HG03354 (cell line): ENCODE results near the gene GNAQ.

Experiments
- ATAC-seq: cut with Tn5 transposase; IDR thresholded peaks from one replicate; pipeline ENCODE4 v1.9.1; 2021; ENCODE audit warnings: mild to moderate bottlenecking; ENCODE audit not compliant: unreplicated experiment, poor library complexity, severe bottlenecking

The GNAQ gene

DNA sequence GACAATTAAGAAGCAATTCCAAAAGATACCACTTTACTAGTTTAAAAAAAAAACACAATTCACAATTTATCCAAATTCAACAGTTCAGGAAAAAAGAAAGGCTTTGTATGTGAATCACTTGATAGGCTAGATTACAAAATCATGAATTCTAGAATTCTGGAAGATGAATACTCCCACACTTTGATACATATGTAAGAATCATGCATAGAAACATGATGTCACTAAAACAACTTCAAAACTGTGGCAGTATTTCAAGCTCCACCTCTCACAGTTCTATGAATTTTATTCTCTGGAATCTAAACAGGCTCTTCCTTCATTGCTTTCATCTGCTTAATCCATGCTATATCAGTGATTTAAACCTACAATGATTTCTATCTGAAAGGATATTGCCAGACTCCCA is 51.0 kb downstream of the GNAQ start:
- no peak for ATAC-seq

- ATAC-seq, result no peak
Observed at GRCh38 chr9:77978086-77978781, 53.4 kb downstream of the GNAQ start.

DNA sequence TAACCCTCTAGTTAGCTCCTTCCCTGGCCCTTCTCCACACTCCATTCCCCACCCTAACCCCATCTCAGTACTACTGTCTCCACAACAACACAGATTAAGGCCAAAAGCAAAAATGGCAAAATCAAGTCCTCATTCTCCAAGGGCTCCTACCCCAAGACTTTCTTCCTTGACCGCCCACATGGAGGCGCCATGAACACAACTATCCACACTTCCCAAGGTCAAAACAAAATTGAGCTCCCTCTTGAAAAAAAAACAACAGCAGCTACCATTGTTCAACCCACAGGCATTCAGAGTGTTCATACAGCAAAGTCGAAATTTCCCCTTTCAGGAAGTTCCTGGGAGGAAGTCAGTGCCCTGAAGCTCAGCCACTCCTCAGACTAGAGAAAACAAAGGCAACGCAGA is 54.4 kb downstream of the GNAQ start:
- ATAC-seq, result no peak

DNA sequence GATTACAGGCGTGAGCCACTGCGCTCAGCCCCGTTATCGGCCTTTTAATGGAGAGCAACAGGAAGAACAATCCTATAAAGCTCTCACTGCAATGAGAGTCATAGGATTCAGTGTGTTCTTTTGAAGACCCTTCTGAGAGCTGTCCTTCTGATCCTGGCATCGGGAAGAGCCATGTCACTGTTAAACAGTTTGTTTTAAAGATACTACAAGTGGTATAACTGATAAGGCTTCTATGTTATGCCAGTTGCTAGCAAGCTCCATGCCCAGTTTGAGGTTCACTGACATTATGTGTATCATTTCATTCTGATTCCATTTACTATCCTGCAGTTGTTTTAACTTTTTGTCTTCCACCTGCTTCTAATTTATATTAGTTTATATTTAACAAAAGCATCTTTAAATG is 55.8 kb downstream of the GNAQ start:
- no peak for ATAC-seq

GRCh38 chr9:77975036-77975435 is 56.6 kb downstream of the GNAQ start:
- no peak for ATAC-seq

- no peak for ATAC-seq
Observed at GRCh38 chr9:77974434-77974833, 57.2 kb downstream of the GNAQ start.

GRCh38 chr9:77969083-77969482 is 62.5 kb downstream of the GNAQ start:
- ATAC-seq, result no peak

GRCh38 chr9:77968506-77968905 is 63.1 kb downstream of the GNAQ start:
- no peak for ATAC-seq

DNA sequence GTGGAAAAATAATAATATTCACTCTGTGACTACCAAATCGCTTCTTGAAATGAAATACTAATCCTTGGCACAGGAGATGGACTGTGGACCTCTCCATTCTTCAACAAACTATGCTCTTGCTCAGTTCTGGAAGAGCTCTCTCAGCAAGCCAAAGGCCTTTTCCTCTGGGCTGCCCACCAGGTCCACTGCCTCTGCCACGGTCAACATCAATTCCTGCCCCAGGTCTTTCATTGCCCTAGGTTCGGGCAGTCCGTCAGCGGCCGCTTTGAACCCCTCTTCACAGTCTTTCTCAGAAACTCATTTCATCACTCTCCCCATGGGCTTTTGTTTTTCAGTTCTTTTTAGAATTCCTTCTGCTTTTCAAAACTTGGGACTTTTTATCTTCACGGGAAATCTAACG is 64.9 kb downstream of the GNAQ start:
- ATAC-seq, result no peak

DNA sequence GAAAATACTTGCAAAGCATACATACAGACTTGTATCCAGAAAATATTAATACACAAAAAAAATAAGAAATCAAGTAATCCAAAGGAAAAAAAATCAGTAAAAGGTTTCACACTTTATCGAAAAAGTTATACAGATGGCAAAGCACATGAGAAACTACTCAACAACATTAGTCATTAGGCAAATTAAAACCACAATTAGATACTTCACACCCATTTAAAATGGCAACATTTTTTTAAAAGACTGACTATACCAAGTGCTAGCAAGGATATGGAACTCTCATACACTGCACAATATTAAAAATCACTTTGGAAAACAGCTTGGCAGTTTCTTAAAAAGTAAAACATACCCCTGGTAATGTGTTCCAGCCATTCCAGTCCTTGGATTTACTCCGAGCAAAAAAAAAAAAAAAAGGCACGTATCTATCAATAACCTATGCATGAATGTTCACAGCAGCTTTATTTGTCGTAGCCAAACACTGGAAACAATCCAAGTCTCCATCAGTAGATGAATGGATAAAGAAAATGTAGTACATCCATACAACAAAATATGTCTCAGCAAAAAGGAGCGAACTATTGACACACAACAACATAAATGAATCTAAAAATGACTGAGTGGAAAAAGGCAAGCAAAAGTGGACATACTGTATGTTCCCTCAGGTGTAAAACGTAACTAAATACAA is 66.0 kb downstream of the GNAQ start:
- ATAC-seq, result no peak

GRCh38 chr9:77964258-77964657 is 67.4 kb downstream of the GNAQ start:
- ATAC-seq, result no peak

- no peak for ATAC-seq
Observed at GRCh38 chr9:77961541-77961940, 70.1 kb downstream of the GNAQ start.

DNA sequence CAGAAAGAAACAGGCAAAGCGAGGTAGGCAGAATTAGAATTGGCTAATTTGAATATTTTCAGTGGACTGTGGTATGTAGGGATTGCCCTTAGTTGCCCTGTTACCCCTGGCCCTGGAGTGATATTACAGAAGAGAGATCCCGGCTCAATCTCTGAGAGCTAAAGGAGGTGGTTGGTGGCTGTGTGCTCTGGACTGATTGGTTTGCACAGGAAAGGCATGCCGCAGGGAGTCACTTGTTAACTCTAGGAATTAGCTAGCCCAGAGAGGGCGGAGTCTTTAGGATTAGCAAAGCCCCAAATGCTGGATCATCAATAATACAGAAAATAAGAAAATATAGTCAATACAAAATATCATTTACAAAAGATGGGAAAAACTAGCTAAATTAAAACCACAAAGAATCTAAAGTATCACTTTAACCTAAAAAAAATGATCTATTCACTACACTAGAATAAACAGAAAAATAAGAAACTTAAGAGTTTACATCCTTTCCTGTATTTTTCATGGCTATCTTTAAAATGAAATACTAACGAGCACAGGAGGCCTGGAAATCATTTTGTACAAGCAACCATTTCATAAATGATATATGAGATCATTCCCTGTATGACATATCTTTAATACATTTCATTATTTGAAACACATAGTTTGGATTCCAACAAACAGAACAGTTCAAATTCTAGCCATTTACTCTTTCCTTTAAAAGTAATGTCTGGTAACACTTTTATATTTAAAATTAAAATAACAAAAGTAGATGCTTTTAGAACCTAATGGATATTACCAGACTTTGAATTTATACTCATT is 71.1 kb downstream of the GNAQ start:
- ATAC-seq, result no peak

- no peak for ATAC-seq
Observed at GRCh38 chr9:77959803-77960202, 71.8 kb downstream of the GNAQ start.

- ATAC-seq, result no peak
Observed at GRCh38 chr9:77957652-77958051, 74.0 kb downstream of the GNAQ start.

DNA sequence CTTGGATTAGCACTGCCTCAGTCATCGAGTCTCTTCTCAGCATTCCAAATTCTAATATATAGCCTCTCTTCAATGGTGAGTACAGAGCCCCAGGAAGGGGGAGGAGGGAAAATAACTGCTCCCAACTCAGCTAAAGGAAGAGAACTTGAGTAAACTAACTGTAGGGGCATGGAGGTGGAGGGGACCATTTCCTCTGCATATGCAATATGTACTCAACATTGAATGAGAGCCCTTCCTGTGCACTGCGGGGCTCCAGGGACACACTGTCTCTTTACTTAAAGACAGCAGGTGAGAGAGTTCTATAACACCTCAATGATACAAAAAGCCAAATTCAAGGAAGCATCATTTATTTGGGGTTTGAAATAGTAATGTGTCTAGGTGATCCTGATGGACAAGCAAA is 75.1 kb downstream of the GNAQ start:
- ATAC-seq, result no peak

- ATAC-seq, result no peak
Observed at GRCh38 chr9:77954666-77955015, 77.0 kb downstream of the GNAQ start.

DNA sequence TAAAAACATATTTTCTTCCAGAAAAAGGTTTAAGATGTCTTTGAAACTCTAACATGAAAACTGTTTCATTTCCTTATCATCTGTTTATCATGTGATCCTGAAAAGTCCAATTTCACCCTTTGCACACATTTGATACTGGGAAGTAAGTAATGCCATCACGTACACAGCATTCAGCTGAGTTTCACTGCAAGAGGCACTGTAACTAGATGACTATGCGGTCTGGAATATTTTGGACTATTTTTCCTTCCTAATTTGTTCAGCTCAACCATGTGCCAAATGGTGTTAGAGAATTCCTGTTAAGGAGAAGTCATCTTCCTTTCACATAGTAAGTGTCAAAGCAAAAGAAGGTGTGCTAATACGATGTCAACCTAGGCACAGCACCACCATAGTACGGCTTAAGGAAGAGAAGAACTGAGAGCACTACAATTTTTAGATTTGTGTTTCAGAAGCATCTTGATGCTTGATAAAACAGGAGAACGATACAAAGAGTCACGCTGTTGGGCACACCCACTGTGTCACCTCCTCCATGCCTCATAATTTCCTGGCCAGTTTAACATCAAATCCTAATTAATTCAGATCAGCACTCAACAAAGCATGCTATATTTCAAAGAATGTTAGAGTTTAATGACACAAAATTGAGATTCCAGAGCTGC is 77.5 kb downstream of the GNAQ start:
- no peak for ATAC-seq

- no peak for ATAC-seq
Observed at GRCh38 chr9:77953590-77953989, 78.0 kb downstream of the GNAQ start.

GRCh38 chr9:77952635-77953328 is 78.8 kb downstream of the GNAQ start:
- no peak for ATAC-seq
